Measurements from ENCODE around the gene CORO2B. TPM values are rescaled to one million over a fixed set of nuclear protein-coding genes. Genes with fewer than 3 reads are reported as not detected.

Gene CORO2B
- total RNA-seq, 1 donor from 2014 or later, result 0.43 TPM

GRCh38 chr15:68593341-68593740 lies 14.5 kb downstream of the CORO2B start:
- Mint-ChIP-seq H3K27ac (no peak overlapping the region), H3K9me3 (no peaks in the 10 kb centered on the region), H3K4me1 (ENCODE audit: low read depth) (peaks cover 12% of the 10 kb centered on the region), H3K27me3 (ENCODE audit: low read depth) (peaks cover 8% of the 10 kb centered on the region), H3K4me3 (ENCODE audit: low read depth) (no peak overlapping the region), H3K36me3 (ENCODE audit: low read depth) (no peaks in the 10 kb centered on the region)
- intact Hi-C loops (cut with micrococcal nuclease), result no loop called here
- DNase-seq (ENCODE audit: low spot score), result no peak

- Mint-ChIP-seq H3K4me3 (ENCODE audit: low read depth) (no peak overlapping the region), H3K27me3 (ENCODE audit: low read depth) (peaks cover 9% of the 10 kb centered on the region), H3K4me1 (ENCODE audit: low read depth) (peaks cover 6% of the 10 kb centered on the region), H3K27ac (no peak overlapping the region), H3K36me3 (ENCODE audit: low read depth) (no peaks in the 10 kb centered on the region), H3K9me3 (no peaks in the 10 kb centered on the region)
- DNase-seq (ENCODE audit: low spot score), result no peak
- intact Hi-C loops (cut with micrococcal nuclease), result no loop called here
Measured at GRCh38 chr15:68593828-68594532, 15.2 kb downstream of the CORO2B start.

GRCh38 chr15:68594533-68595259 lies 15.9 kb downstream of the CORO2B start:
- intact Hi-C loops (cut with micrococcal nuclease), result no loop called here
- Mint-ChIP-seq H3K27ac (no peak overlapping the region), H3K27me3 (ENCODE audit: low read depth) (peaks cover 11% of the 10 kb centered on the region), H3K4me3 (ENCODE audit: low read depth) (no peak overlapping the region), H3K4me1 (ENCODE audit: low read depth) (peaks cover 2% of the 10 kb centered on the region), H3K36me3 (ENCODE audit: low read depth) (no peaks in the 10 kb centered on the region), H3K9me3 (no peaks in the 10 kb centered on the region)
- DNase-seq (ENCODE audit: low spot score), result no peak

- peaks cover 11% of the 10 kb centered on the region for H3K27me3 Mint-ChIP-seq (ENCODE audit: low read depth)
Measured at GRCh38 chr15:68595260-68595564, 16.4 kb downstream of the CORO2B start.

GRCh38 chr15:68595761-68596160 lies 17.0 kb downstream of the CORO2B start:
- no peaks in the 10 kb centered on the region for H3K9me3 Mint-ChIP-seq
- intact Hi-C loops (cut with micrococcal nuclease), result no loop called here
- H3K27ac Mint-ChIP-seq, result no peak overlapping the region
- H3K4me3 Mint-ChIP-seq (ENCODE audit: low read depth), result no peak overlapping the region
- peaks cover 11% of the 10 kb centered on the region for H3K27me3 Mint-ChIP-seq (ENCODE audit: low read depth)
- DNase-seq (ENCODE audit: low spot score), result no peak
- no peaks in the 10 kb centered on the region for H3K36me3 Mint-ChIP-seq (ENCODE audit: low read depth)
- peaks cover 2% of the 10 kb centered on the region for H3K4me1 Mint-ChIP-seq (ENCODE audit: low read depth)

More at GRCh38 chr15:68595260-68595564, 16.4 kb downstream of the CORO2B start:
- H3K4me3 Mint-ChIP-seq (ENCODE audit: low read depth), result no peak overlapping the region
- H3K4me1 Mint-ChIP-seq (ENCODE audit: low read depth), result peaks cover 2% of the 10 kb centered on the region
- no peak overlapping the region for H3K27ac Mint-ChIP-seq
- intact Hi-C loops (cut with micrococcal nuclease), result no loop called here
- H3K9me3 Mint-ChIP-seq, result no peaks in the 10 kb centered on the region
- DNase-seq (ENCODE audit: low spot score), result no peak
- H3K36me3 Mint-ChIP-seq (ENCODE audit: low read depth), result no peaks in the 10 kb centered on the region

- intact Hi-C loops (cut with micrococcal nuclease), result no loop called here
- no peak for DNase-seq (ENCODE audit: low spot score)
- H3K27me3 Mint-ChIP-seq (ENCODE audit: low read depth), result peaks cover 11% of the 10 kb centered on the region
- no peak overlapping the region for H3K27ac Mint-ChIP-seq
- H3K4me1 Mint-ChIP-seq (ENCODE audit: low read depth), result peaks cover 2% of the 10 kb centered on the region
- no peaks in the 10 kb centered on the region for H3K36me3 Mint-ChIP-seq (ENCODE audit: low read depth)
- no peak overlapping the region for H3K4me3 Mint-ChIP-seq (ENCODE audit: low read depth)
- H3K9me3 Mint-ChIP-seq, result no peaks in the 10 kb centered on the region
Measured at GRCh38 chr15:68596691-68597090, 17.9 kb downstream of the CORO2B start.

GRCh38 chr15:68597581-68597980 lies 18.8 kb downstream of the CORO2B start:
- intact Hi-C loops (cut with micrococcal nuclease), result no loop called here
- no peaks in the 10 kb centered on the region for H3K36me3 Mint-ChIP-seq (ENCODE audit: low read depth)
- no peaks in the 10 kb centered on the region for H3K9me3 Mint-ChIP-seq
- peaks cover 2% of the 10 kb centered on the region for H3K4me1 Mint-ChIP-seq (ENCODE audit: low read depth)
- no peak overlapping the region for H3K4me3 Mint-ChIP-seq (ENCODE audit: low read depth)
- H3K27ac Mint-ChIP-seq, result no peak overlapping the region
- no peak for DNase-seq (ENCODE audit: low spot score)
- H3K27me3 Mint-ChIP-seq (ENCODE audit: low read depth), result peaks cover 7% of the 10 kb centered on the region

- peaks cover 2% of the 10 kb centered on the region for H3K4me1 Mint-ChIP-seq (ENCODE audit: low read depth)
- H3K36me3 Mint-ChIP-seq (ENCODE audit: low read depth), result no peaks in the 10 kb centered on the region
- no peak overlapping the region for H3K27ac Mint-ChIP-seq
- intact Hi-C loops (cut with micrococcal nuclease), result no loop called here
- DNase-seq (ENCODE audit: low spot score), result no peak
- H3K27me3 Mint-ChIP-seq (ENCODE audit: low read depth), result peaks cover 7% of the 10 kb centered on the region
- H3K4me3 Mint-ChIP-seq (ENCODE audit: low read depth), result no peak overlapping the region
- no peaks in the 10 kb centered on the region for H3K9me3 Mint-ChIP-seq
Measured at GRCh38 chr15:68598171-68599152, 19.7 kb downstream of the CORO2B start.

GRCh38 chr15:68599153-68599545 lies 20.4 kb downstream of the CORO2B start:
- intact Hi-C loops (cut with micrococcal nuclease), result no loop called here
- Mint-ChIP-seq H3K27ac (no peak overlapping the region), H3K4me1 (ENCODE audit: low read depth) (no peaks in the 10 kb centered on the region), H3K27me3 (ENCODE audit: low read depth) (peaks cover 2% of the 10 kb centered on the region), H3K9me3 (no peaks in the 10 kb centered on the region), H3K4me3 (ENCODE audit: low read depth) (no peak overlapping the region), H3K36me3 (ENCODE audit: low read depth) (no peaks in the 10 kb centered on the region)
- DNase-seq (ENCODE audit: low spot score), result no peak

- no peak overlapping the region for H3K27ac Mint-ChIP-seq
- H3K4me1 Mint-ChIP-seq (ENCODE audit: low read depth), result no peaks in the 10 kb centered on the region
- H3K36me3 Mint-ChIP-seq (ENCODE audit: low read depth), result no peaks in the 10 kb centered on the region
- no peaks in the 10 kb centered on the region for H3K9me3 Mint-ChIP-seq
- H3K27me3 Mint-ChIP-seq (ENCODE audit: low read depth), result peaks cover 2% of the 10 kb centered on the region
- no peak overlapping the region for H3K4me3 Mint-ChIP-seq (ENCODE audit: low read depth)
- intact Hi-C loops (cut with micrococcal nuclease), result no loop called here
- DNase-seq (ENCODE audit: low spot score), result no peak
Measured at GRCh38 chr15:68599560-68600071, 20.8 kb downstream of the CORO2B start.

- intact Hi-C loops (cut with micrococcal nuclease), result no loop called here
Measured at GRCh38 chr15:68601206-68602197, 22.7 kb downstream of the CORO2B start.

More at GRCh38 chr15:68601206-68602197, 22.7 kb downstream of the CORO2B start:
- H3K27me3 Mint-ChIP-seq (ENCODE audit: low read depth), result peaks cover 2% of the 10 kb centered on the region
- H3K27ac Mint-ChIP-seq, result no peak overlapping the region
- DNase-seq (ENCODE audit: low spot score), result no peak
- no peaks in the 10 kb centered on the region for H3K36me3 Mint-ChIP-seq (ENCODE audit: low read depth)
- H3K4me1 Mint-ChIP-seq (ENCODE audit: low read depth), result no peaks in the 10 kb centered on the region
- no peak overlapping the region for H3K4me3 Mint-ChIP-seq (ENCODE audit: low read depth)
- H3K9me3 Mint-ChIP-seq, result no peaks in the 10 kb centered on the region
